GM19438 (cell line): ENCODE measurements around the gene MYO6.

Source experiments
- ATAC-seq: cut with Tn5 transposase; IDR thresholded peaks from one replicate; pipeline ENCODE4 v1.9.1; 2021; ENCODE audit warnings: low read depth; ENCODE audit not compliant: unreplicated experiment

The MYO6 gene

GRCh38 chr6:75819776-75820487 is 70.9 kb downstream of the MYO6 start:
- ATAC-seq = no peak

- ATAC-seq = no peak
Observed at GRCh38 chr6:75824160-75824559, 75.1 kb downstream of the MYO6 start.

- no peak for ATAC-seq
Observed at GRCh38 chr6:75827163-75827562, 78.1 kb downstream of the MYO6 start.

- ATAC-seq = no peak
Observed at GRCh38 chr6:75830959-75831885, 82.2 kb downstream of the MYO6 start.

GRCh38 chr6:75834447-75834846 is 85.4 kb downstream of the MYO6 start:
- no peak for ATAC-seq

- no peak for ATAC-seq
Observed at GRCh38 chr6:75842191-75842590, 93.2 kb downstream of the MYO6 start.

GRCh38 chr6:75842732-75843131 is 93.7 kb downstream of the MYO6 start:
- no peak for ATAC-seq

GRCh38 chr6:75843396-75843795 is 94.4 kb downstream of the MYO6 start:
- no peak for ATAC-seq

- no peak for ATAC-seq
Observed at GRCh38 chr6:75848274-75848673, 99.2 kb downstream of the MYO6 start.

- ATAC-seq = no peak
Observed at GRCh38 chr6:75849329-75850025, 100.4 kb downstream of the MYO6 start.

GRCh38 chr6:75850026-75850833 is 101.2 kb downstream of the MYO6 start:
- no peak for ATAC-seq

GRCh38 chr6:75852721-75853120 is 103.7 kb downstream of the MYO6 start:
- ATAC-seq = no peak

GRCh38 chr6:75853806-75854205 is 104.8 kb downstream of the MYO6 start:
- no peak for ATAC-seq

GRCh38 chr6:75855052-75855451 is 106.0 kb downstream of the MYO6 start:
- ATAC-seq = no peak

- ATAC-seq = no peak
Observed at GRCh38 chr6:75856902-75857301, 107.9 kb downstream of the MYO6 start.

- no peak for ATAC-seq
Observed at GRCh38 chr6:75863001-75863400, 114.0 kb downstream of the MYO6 start.

- no peak for ATAC-seq
Observed at GRCh38 chr6:75863784-75864183, 114.7 kb downstream of the MYO6 start.

- no peak for ATAC-seq
Observed at GRCh38 chr6:75864446-75864845, 115.4 kb downstream of the MYO6 start.

GRCh38 chr6:75870389-75870788 is 121.3 kb downstream of the MYO6 start:
- ATAC-seq = no peak

GRCh38 chr6:75874224-75874623 is 125.2 kb downstream of the MYO6 start:
- no peak for ATAC-seq
